Lung (tissue), 12 donors: ENCODE results near the gene LENEP. TPM values are rescaled to one million over a fixed set of nuclear protein-coding genes. Genes with fewer than 3 reads are reported as not detected.

Experiments
- ATAC-seq: fragments of 200-7000 bp; cut with Tn5 transposase; one replicate; pipeline ENCODE4 v1.9.1; 2020; ENCODE audit warnings: moderate number of reproducible peaks; ENCODE audit not compliant: insufficient read depth, low FRiP score
- DNase-seq, 3 donors: peaks; one replicate each; pipeline ENCODE4 v3.0.0-alpha.2; 2013 to 2017
- H3K27ac ChIP-seq, 2 donors: one replicate each; pipeline ENCODE4 v1.5.1; 2013; ENCODE audit warnings: mild to moderate bottlenecking in 2 of 2, moderate library complexity in 2 of 2, control low read depth in 1 of 2, inconsistent platforms in 1 of 2, low read depth in 1 of 2, low read length in 1 of 2
- H3K27me3 ChIP-seq, 3 donors: one replicate each; pipeline ENCODE4 v1.5.1; 2013; ENCODE audit warnings: low read length in 2 of 3; ENCODE audit not compliant: control insufficient read depth in 3 of 3, insufficient read depth in 3 of 3
- H3K36me3 ChIP-seq, 4 donors: one replicate each; pipeline ENCODE4 v1.5.1; 2013; ENCODE audit warnings: low read length in 4 of 4, mild to moderate bottlenecking in 1 of 4, moderate library complexity in 1 of 4; ENCODE audit not compliant: control insufficient read depth in 4 of 4, insufficient read depth in 4 of 4
- H3K4me1 ChIP-seq, 5 donors: one replicate each; pipeline ENCODE4 v1.5.1; 2013; ENCODE audit warnings: low read length in 5 of 5, mild to moderate bottlenecking in 2 of 5, moderate library complexity in 1 of 5; ENCODE audit not compliant: control insufficient read depth in 5 of 5, insufficient read depth in 5 of 5
- H3K4me3 ChIP-seq: one replicate; pipeline ENCODE4 v1.5.1; 2013; ENCODE audit warnings: mild to moderate bottlenecking, control low read depth, moderate library complexity
- H3K9ac ChIP-seq, 2 donors: one replicate each; pipeline ENCODE4 v1.5.1; 2013; ENCODE audit warnings: low read length in 2 of 2, control low read depth in 1 of 2; ENCODE audit not compliant: insufficient read depth in 1 of 2
- H3K9me3 ChIP-seq, 4 donors: one replicate each; pipeline ENCODE4 v1.5.1; 2013; ENCODE audit warnings: low read length in 3 of 4, mild to moderate bottlenecking in 1 of 4, moderate library complexity in 1 of 4; ENCODE audit not compliant: control insufficient read depth in 4 of 4, insufficient read depth in 3 of 4
- CTCF ChIP-seq: IDR thresholded peaks from 2 replicates; pipeline ENCODE4 v1.5.1; 2012; ENCODE audit warnings: mild to moderate bottlenecking; ENCODE audit errors: control extremely low read depth, extremely low read depth
- WGBS, 2 donors: extraction: QIAGEN DNeasy Blood & Tissue Kit; methylation state at CpG; one replicate each; pipeline ENCODE4 v1.1.7; 2013; 5-methylcytosine and 5-hydroxymethylcytosine counted together
- polyA plus RNA-seq, 2 donors: library from polyadenylated mRNA; stranded (reverse); fragments of 200-250 nt; gene quantifications; one replicate each; pipeline ENCODE4 v1.2.1, GENCODE V29; 2013
- total RNA-seq, 2 donors: library from RNA; depleted of rRNA in 1 of 2; stranded (reverse); fragments of >200 nt in 1 of 2; gene quantifications; one replicate each; pipeline ENCODE4 v1.2.1, GENCODE V29; 2014 to 2021
- donor health status: control.
- donor health status: control.
- donor health status: Bipolar disorder and iron deficiency.
- donor health status: healthy.
- donor health status: DM: yes; HTN: yes; CAD: no.

The LENEP gene
- total and polyA plus RNA-seq, 4 donors: 0.31 to 0.89 TPM; not detected in 2

GRCh38 chr1:155014709-155015508, 21.5 kb downstream of the LENEP start:
- DNase-seq (no peak), ATAC-seq (no peak)
- no peak for TF ChIP-seq CTCF
- no peak overlapping the region for H3K4me3 ChIP-seq
- WGBS, 2 donors: 93 to 96% methylated on average over 31 of the region's 31 CpGs
- H3K4me1 ChIP-seq: peaks cover 0 to 29% (median 11%) of the 10 kb centered on the region in 5 donors
- peaks cover 0 to 30% (median 0%) of the 10 kb centered on the region in 4 donors for H3K36me3 ChIP-seq
- peak overlapping the region in 1 of 2 donors; percentile 1 for H3K27ac ChIP-seq
- no peaks in the 10 kb centered on the region for H3K27me3 ChIP-seq
- H3K9me3 ChIP-seq: no peaks in the 10 kb centered on the region
- no peak overlapping the region for H3K9ac ChIP-seq

GRCh38 chr1:155015527-155016230, 22.3 kb downstream of the LENEP start:
- peak overlapping the region in 1 of 2 donors; percentile 74 for H3K27ac ChIP-seq
- 86% methylated on average over 16 of the region's 16 CpGs for WGBS, 2 donors
- TF ChIP-seq CTCF: no peak

GRCh38 chr1:155016231-155016831, 22.9 kb downstream of the LENEP start:
- no peak for ATAC-seq

More at GRCh38 chr1:155015527-155016230, 22.3 kb downstream of the LENEP start:
- H3K4me1 ChIP-seq: peaks cover 0 to 23% (median 4%) of the 10 kb centered on the region in 5 donors
- DNase-seq (no peak), ATAC-seq (no peak)
- no peak overlapping the region for H3K4me3 ChIP-seq
- H3K9me3 ChIP-seq: no peaks in the 10 kb centered on the region
- peaks cover 0 to 30% (median 0%) of the 10 kb centered on the region in 4 donors for H3K36me3 ChIP-seq
- H3K9ac ChIP-seq: no peak overlapping the region
- no peaks in the 10 kb centered on the region for H3K27me3 ChIP-seq

More at GRCh38 chr1:155016231-155016831, 22.9 kb downstream of the LENEP start:
- no peak overlapping the region for H3K9ac ChIP-seq
- WGBS, 2 donors: 71 to 80% methylated on average over 26 of the region's 26 CpGs
- H3K9me3 ChIP-seq: no peaks in the 10 kb centered on the region
- no peak for DNase-seq
- H3K4me1 ChIP-seq: peaks cover 0 to 19% (median 4%) of the 10 kb centered on the region in 5 donors
- H3K36me3 ChIP-seq: peaks cover 0 to 30% (median 0%) of the 10 kb centered on the region in 4 donors
- H3K27ac ChIP-seq: peak overlapping the region; percentile 74 to 79
- no peak for TF ChIP-seq CTCF
- H3K4me3 ChIP-seq: no peak overlapping the region
- no peaks in the 10 kb centered on the region for H3K27me3 ChIP-seq
